Esophagus (tissue), 2 donors: ENCODE measurements around the gene PAPPA2. TPM values are rescaled to one million over a fixed set of nuclear protein-coding genes. Genes with fewer than 3 reads are reported as not detected.

ENCODE experiments used
- H3K27ac ChIP-seq, 2 donors: one replicate each; pipeline ENCODE4 v1.5.1; 2013; ENCODE audit warnings: low read depth in 2 of 2, mild to moderate bottlenecking in 2 of 2, inconsistent platforms in 1 of 2, low read length in 1 of 2, moderate library complexity in 1 of 2
- H3K27me3 ChIP-seq, 2 donors: one replicate each; pipeline ENCODE4 v1.6.1; 2013; ENCODE audit warnings: low read length in 2 of 2, control low read depth in 1 of 2, mild to moderate bottlenecking in 1 of 2; ENCODE audit not compliant: insufficient read depth in 2 of 2, control insufficient read depth in 1 of 2
- H3K36me3 ChIP-seq, 2 donors: one replicate each; pipeline ENCODE4 v1.6.1; 2013; ENCODE audit warnings: low read length in 1 of 2; ENCODE audit not compliant: control insufficient read depth in 2 of 2, insufficient read depth in 2 of 2
- H3K4me1 ChIP-seq, 2 donors: one replicate each; pipeline ENCODE4 v1.6.1; 2013; ENCODE audit warnings: low read length in 1 of 2; ENCODE audit not compliant: control insufficient read depth in 2 of 2, insufficient read depth in 2 of 2
- H3K4me3 ChIP-seq, 2 donors: one replicate each; pipeline ENCODE4 v1.5.1; 2013; ENCODE audit warnings: low read length in 2 of 2, mild to moderate bottlenecking in 2 of 2, low read depth in 1 of 2, moderate library complexity in 1 of 2
- H3K9me3 ChIP-seq, 2 donors: one replicate each; pipeline ENCODE4 v1.6.1; 2013; ENCODE audit warnings: mild to moderate bottlenecking in 2 of 2, low read depth in 1 of 2, low read length in 1 of 2, moderate library complexity in 1 of 2; ENCODE audit not compliant: control insufficient read depth in 2 of 2, insufficient read depth in 1 of 2
- WGBS, 2 donors: extraction: QIAGEN DNeasy Blood & Tissue Kit; methylation state at CpG; one replicate each; pipeline ENCODE4 v1.1.7; 2013; 5-methylcytosine and 5-hydroxymethylcytosine counted together
- polyA plus RNA-seq, 2 donors: library from polyadenylated mRNA; stranded (reverse); fragments of 200-250 nt; gene quantifications; one replicate each; pipeline ENCODE4 v1.2.3, GENCODE V29; 2013
- donor health status: healthy with polysubstance abuse.
- donor health status: Bipolar disorder and iron deficiency.

The PAPPA2 gene
- polyA plus RNA-seq, 2 donors, result under 0.01 TPM; not detected in 1

GRCh38 chr1:176485083-176485482 lies 22.1 kb downstream of the PAPPA2 start:
- Histone ChIP-seq H3K36me3 (no peaks in the 10 kb centered on the region), H3K4me1 (no peaks in the 10 kb centered on the region), H3K4me3 (no peak overlapping the region), H3K27ac (no peak overlapping the region), H3K9me3 (no peaks in the 10 kb centered on the region), H3K27me3 (no peaks in the 10 kb centered on the region)
- 66 to 71% methylated on average over 1 of the region's 1 CpG for WGBS, 2 donors

- H3K9me3 ChIP-seq, result no peaks in the 10 kb centered on the region
- H3K27ac ChIP-seq, result no peak overlapping the region
- no peaks in the 10 kb centered on the region for H3K4me1 ChIP-seq
- WGBS, 2 donors, result 62 to 73% methylated on average over 5 of the region's 5 CpGs
- no peaks in the 10 kb centered on the region for H3K27me3 ChIP-seq
- no peak overlapping the region for H3K4me3 ChIP-seq
- H3K36me3 ChIP-seq, result no peaks in the 10 kb centered on the region
Observed at GRCh38 chr1:176494436-176494835, 31.5 kb downstream of the PAPPA2 start.

- Histone ChIP-seq H3K4me3 (no peak overlapping the region), H3K4me1 (no peaks in the 10 kb centered on the region), H3K27ac (no peak overlapping the region), H3K9me3 (no peaks in the 10 kb centered on the region), H3K36me3 (no peaks in the 10 kb centered on the region), H3K27me3 (no peaks in the 10 kb centered on the region)
- WGBS, 2 donors, result 26 to 45% methylated on average over 1 of the region's 1 CpG
Observed at GRCh38 chr1:176499671-176500070, 36.7 kb downstream of the PAPPA2 start.

GRCh38 chr1:176501599-176501998 lies 38.6 kb downstream of the PAPPA2 start:
- Histone ChIP-seq H3K9me3 (no peaks in the 10 kb centered on the region), H3K4me3 (no peak overlapping the region), H3K27ac (no peak overlapping the region), H3K27me3 (no peaks in the 10 kb centered on the region), H3K4me1 (no peaks in the 10 kb centered on the region), H3K36me3 (no peaks in the 10 kb centered on the region)
- 52 to 68% methylated on average over 2 of the region's 2 CpGs for WGBS, 2 donors

GRCh38 chr1:176504848-176505553 lies 42.0 kb downstream of the PAPPA2 start:
- H3K27me3 ChIP-seq, result no peaks in the 10 kb centered on the region
- WGBS, 2 donors, result 50 to 56% methylated on average over 5 of the region's 5 CpGs
- no peak overlapping the region for H3K4me3 ChIP-seq
- H3K4me1 ChIP-seq, result no peaks in the 10 kb centered on the region
- H3K36me3 ChIP-seq, result no peaks in the 10 kb centered on the region
- no peaks in the 10 kb centered on the region for H3K9me3 ChIP-seq
- H3K27ac ChIP-seq, result no peak overlapping the region

GRCh38 chr1:176512966-176513365 lies 50.0 kb downstream of the PAPPA2 start:
- Histone ChIP-seq H3K27me3 (no peaks in the 10 kb centered on the region), H3K4me3 (no peak overlapping the region), H3K27ac (no peak overlapping the region), H3K9me3 (no peaks in the 10 kb centered on the region), H3K4me1 (no peaks in the 10 kb centered on the region), H3K36me3 (no peaks in the 10 kb centered on the region)

GRCh38 chr1:176515310-176515709 lies 52.3 kb downstream of the PAPPA2 start:
- H3K36me3 ChIP-seq, result no peaks in the 10 kb centered on the region
- no peak overlapping the region for H3K4me3 ChIP-seq
- WGBS, 2 donors, result 43 to 53% methylated on average over 3 of the region's 3 CpGs
- no peaks in the 10 kb centered on the region for H3K9me3 ChIP-seq
- H3K27ac ChIP-seq, result no peak overlapping the region
- no peaks in the 10 kb centered on the region for H3K27me3 ChIP-seq
- H3K4me1 ChIP-seq, result no peaks in the 10 kb centered on the region

GRCh38 chr1:176517484-176517883 lies 54.5 kb downstream of the PAPPA2 start:
- WGBS, 2 donors, result 71 to 83% methylated on average over 4 of the region's 4 CpGs
- Histone ChIP-seq H3K36me3 (no peaks in the 10 kb centered on the region), H3K27me3 (no peaks in the 10 kb centered on the region), H3K4me3 (no peak overlapping the region), H3K4me1 (no peaks in the 10 kb centered on the region), H3K9me3 (no peaks in the 10 kb centered on the region), H3K27ac (no peak overlapping the region)

- H3K36me3 ChIP-seq, result no peaks in the 10 kb centered on the region
- H3K9me3 ChIP-seq, result no peaks in the 10 kb centered on the region
- 68 to 100% methylated on average over 1 of the region's 1 CpG for WGBS, 2 donors
- no peak overlapping the region for H3K4me3 ChIP-seq
- no peaks in the 10 kb centered on the region for H3K27me3 ChIP-seq
- H3K4me1 ChIP-seq, result no peaks in the 10 kb centered on the region
- no peak overlapping the region for H3K27ac ChIP-seq
Observed at GRCh38 chr1:176521211-176521610, 58.2 kb downstream of the PAPPA2 start.

GRCh38 chr1:176522310-176522845 lies 59.4 kb downstream of the PAPPA2 start:
- Histone ChIP-seq H3K27ac (no peak overlapping the region), H3K36me3 (no peaks in the 10 kb centered on the region), H3K27me3 (no peaks in the 10 kb centered on the region), H3K9me3 (no peaks in the 10 kb centered on the region), H3K4me3 (no peak overlapping the region), H3K4me1 (no peaks in the 10 kb centered on the region)
- WGBS, 2 donors, result 70 to 87% methylated on average over 3 of the region's 3 CpGs
